ENCODE measurements around the gene S100A7A.

DNA sequence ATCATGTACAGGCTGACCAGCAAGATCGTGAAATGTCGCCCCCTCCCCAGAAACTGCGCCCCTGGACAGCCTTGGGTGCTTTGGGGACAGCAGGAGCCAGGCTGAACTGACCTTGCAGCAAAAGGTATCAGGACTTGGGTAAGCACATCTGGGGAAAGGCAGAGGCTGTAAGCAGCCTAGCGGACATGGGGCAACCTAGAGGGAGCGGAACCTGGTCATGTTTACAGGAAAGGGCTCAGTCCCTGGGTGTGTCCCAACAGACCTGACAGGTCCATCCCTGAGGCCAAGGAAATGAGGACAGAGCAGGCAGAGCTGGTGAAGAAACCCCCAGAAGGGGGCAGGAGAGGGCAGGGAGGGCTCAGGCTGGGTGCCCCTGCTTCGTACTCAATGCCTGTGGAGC lies 22.4 kb upstream of the S100A7A start:
- TF ChIP-seq, protein P1, sequence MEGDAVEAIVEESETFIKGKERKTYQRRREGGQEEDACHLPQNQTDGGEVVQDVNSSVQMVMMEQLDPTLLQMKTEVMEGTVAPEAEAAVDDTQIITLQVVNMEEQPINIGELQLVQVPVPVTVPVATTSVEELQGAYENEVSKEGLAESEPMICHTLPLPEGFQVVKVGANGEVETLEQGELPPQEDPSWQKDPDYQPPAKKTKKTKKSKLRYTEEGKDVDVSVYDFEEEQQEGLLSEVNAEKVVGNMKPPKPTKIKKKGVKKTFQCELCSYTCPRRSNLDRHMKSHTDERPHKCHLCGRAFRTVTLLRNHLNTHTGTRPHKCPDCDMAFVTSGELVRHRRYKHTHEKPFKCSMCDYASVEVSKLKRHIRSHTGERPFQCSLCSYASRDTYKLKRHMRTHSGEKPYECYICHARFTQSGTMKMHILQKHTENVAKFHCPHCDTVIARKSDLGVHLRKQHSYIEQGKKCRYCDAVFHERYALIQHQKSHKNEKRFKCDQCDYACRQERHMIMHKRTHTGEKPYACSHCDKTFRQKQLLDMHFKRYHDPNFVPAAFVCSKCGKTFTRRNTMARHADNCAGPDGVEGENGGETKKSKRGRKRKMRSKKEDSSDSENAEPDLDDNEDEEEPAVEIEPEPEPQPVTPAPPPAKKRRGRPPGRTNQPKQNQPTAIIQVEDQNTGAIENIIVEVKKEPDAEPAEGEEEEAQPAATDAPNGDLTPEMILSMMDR (IDR thresholded peaks at IDR 0.05) = no peak
- no peak for TF ChIP-seq POLR2AphosphoS5 (IDR thresholded peaks at IDR 0.05)
